HG02973 (cell line): ENCODE results near the gene UMAD1.

ENCODE experiments used
- ATAC-seq: cut with Tn5 transposase; IDR thresholded peaks from one replicate; pipeline ENCODE4 v1.9.1; 2021; ENCODE audit warnings: moderate library complexity; ENCODE audit not compliant: unreplicated experiment

The UMAD1 gene

GRCh38 chr7:7918736-7919448 is 278.3 kb downstream of the UMAD1 start:
- no peak for ATAC-seq

GRCh38 chr7:7919449-7919945 is 278.9 kb downstream of the UMAD1 start:
- no peak for ATAC-seq

GRCh38 chr7:7920056-7920455 is 279.5 kb downstream of the UMAD1 start:
- no peak for ATAC-seq

GRCh38 chr7:7920481-7920880 is 279.9 kb downstream of the UMAD1 start:
- peak; percentile 95 for ATAC-seq

GRCh38 chr7:7921830-7922229 is 281.3 kb downstream of the UMAD1 start:
- ATAC-seq, result no peak

- no peak for ATAC-seq
These were observed 282.3 kb downstream of the UMAD1 start for GRCh38 chr7:7922684-7923385.

- no peak for ATAC-seq
These were observed 283.3 kb downstream of the UMAD1 start for GRCh38 chr7:7923818-7924217.

GRCh38 chr7:7924303-7924702 is 283.8 kb downstream of the UMAD1 start:
- no peak for ATAC-seq
